ENCODE data around the gene GPR132. TPM values are rescaled to one million over a fixed set of nuclear protein-coding genes. Genes with fewer than 3 reads are reported as not detected.

Gene GPR132
- total RNA-seq, 1 donor from 2014 or later = not detected

DNA sequence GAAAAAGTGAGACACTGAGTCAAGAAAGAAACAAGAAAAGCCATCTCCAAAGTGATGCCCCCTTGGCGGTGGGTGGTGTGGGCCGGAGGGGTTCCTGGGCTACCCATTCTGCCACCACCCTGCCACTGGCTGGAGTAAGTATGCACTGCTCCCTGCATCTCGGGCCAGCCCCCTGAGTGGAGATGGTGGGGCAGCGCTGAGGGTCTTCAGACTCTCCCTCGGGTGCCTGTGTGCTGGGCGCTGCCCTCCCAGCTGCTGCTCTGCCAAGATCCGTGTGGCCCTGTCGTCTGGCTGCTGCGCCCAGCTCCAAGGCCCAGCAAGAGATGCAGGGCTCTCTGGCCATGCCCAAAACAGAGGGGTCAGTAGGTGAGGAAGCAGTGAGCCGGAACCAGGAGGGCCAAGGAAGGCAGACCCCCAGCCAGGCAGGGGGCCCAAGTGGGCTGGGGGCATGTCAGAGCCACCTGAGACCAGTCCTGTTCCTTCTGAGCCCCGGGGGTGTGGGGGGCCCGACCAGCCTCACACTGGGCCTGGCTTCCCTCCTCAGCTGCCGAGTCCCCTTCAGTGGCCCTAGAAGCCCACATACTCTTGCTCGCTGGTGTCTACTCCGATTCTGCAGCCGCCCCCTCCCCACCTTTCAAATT lies 5.2 kb downstream of the GPR132 start:
- Histone ChIP-seq H3K27me3 (no peaks in the 10 kb centered on the region), H3K27ac (no peak overlapping the region), H3K4me1 (no peaks in the 10 kb centered on the region), H3K4me3 (no peak overlapping the region), H3K36me3 (no peaks in the 10 kb centered on the region), H3K9me3 (no peaks in the 10 kb centered on the region)
- no peak for DNase-seq (ENCODE audit: low spot score in 2 of 2)
- TF ChIP-seq, protein P1, sequence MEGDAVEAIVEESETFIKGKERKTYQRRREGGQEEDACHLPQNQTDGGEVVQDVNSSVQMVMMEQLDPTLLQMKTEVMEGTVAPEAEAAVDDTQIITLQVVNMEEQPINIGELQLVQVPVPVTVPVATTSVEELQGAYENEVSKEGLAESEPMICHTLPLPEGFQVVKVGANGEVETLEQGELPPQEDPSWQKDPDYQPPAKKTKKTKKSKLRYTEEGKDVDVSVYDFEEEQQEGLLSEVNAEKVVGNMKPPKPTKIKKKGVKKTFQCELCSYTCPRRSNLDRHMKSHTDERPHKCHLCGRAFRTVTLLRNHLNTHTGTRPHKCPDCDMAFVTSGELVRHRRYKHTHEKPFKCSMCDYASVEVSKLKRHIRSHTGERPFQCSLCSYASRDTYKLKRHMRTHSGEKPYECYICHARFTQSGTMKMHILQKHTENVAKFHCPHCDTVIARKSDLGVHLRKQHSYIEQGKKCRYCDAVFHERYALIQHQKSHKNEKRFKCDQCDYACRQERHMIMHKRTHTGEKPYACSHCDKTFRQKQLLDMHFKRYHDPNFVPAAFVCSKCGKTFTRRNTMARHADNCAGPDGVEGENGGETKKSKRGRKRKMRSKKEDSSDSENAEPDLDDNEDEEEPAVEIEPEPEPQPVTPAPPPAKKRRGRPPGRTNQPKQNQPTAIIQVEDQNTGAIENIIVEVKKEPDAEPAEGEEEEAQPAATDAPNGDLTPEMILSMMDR (IDR thresholded peaks at IDR 0.05) = no peak
- intact Hi-C loops (cut with DNase I) = no loop called here

DNA sequence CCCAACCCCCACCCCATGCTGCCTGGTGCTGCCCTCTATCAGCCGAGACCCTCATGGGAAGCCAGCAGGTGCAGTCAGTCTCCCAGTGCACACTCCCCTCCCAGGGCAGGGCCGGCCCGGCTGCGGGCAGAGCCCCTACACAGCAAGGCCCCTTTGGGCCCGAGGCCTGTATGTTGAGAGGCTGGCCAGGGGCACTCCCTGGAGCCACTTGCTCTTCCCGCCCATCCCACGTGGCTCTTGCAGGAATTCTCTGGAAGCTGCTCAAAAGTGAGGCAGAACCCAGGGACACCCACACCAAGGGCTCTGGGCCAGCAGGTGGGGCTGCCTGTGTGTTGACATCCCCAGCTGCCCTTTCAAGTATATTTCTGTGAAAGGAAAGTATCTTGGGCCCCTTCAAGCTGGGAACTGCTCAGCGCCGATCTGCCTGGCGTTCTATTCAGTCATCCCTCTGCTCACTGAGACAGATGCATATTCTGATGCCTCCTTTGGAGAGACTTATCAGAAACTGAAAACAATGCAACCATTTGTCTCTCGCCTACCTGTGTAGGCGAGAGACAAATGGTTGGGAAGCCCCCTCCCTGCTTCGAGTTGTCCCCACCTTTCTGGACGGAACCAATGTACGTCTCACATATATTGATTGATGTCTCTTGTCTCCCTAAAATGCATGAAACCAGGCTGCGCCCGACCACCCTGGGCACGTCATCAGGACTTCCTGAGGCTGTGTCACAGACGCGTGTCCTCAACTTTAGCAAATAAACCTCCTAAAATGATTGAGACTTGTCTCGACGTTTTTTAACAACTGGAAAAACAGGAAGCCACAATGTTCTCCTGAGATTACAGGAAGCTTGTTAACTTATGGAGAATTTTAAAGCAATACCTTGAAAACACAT lies 6.0 kb downstream of the GPR132 start:
- Histone ChIP-seq H3K36me3 (no peaks in the 10 kb centered on the region), H3K27ac (no peak overlapping the region), H3K9me3 (no peaks in the 10 kb centered on the region), H3K27me3 (no peaks in the 10 kb centered on the region), H3K4me3 (no peak overlapping the region), H3K4me1 (no peaks in the 10 kb centered on the region)
- intact Hi-C loops (cut with DNase I) = no loop called here
- no peak for DNase-seq (ENCODE audit: low spot score in 2 of 2)
- TF ChIP-seq, protein P1 (IDR thresholded peaks at IDR 0.05) = no peak

DNA sequence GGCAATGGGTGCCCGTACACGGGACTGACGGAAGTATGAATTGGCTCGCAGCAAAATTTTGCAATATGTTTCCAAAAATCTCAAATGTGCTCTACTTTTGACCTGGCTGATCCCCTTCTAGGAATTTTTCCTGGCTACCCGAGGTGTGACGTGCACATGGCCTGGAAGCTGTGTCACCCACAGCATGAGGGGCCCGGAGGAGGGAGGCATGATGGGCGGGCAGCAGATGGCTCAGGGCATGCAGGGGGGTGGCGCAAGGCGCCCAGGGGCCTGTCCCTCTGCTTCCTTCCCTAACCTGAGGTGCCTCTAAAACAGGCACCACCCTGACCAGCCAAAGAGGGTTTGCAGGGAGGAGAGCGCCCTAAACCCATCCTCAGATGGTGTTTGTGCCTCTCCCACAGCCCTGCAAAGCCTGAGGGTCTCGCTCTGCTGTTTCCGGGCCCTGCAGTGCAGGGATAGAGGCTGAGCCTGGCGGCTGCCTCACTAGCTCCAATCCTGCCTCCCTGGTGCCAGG lies 6.7 kb downstream of the GPR132 start:
- Histone ChIP-seq H3K36me3 (no peaks in the 10 kb centered on the region), H3K27me3 (no peaks in the 10 kb centered on the region), H3K9me3 (no peaks in the 10 kb centered on the region), H3K4me3 (no peak overlapping the region), H3K27ac (no peak overlapping the region), H3K4me1 (no peaks in the 10 kb centered on the region)
- intact Hi-C loops (cut with DNase I) = no loop called here
- TF ChIP-seq, protein P1 (IDR thresholded peaks at IDR 0.05) = no peak
- DNase-seq (ENCODE audit: low spot score in 2 of 2) = no peak

DNA sequence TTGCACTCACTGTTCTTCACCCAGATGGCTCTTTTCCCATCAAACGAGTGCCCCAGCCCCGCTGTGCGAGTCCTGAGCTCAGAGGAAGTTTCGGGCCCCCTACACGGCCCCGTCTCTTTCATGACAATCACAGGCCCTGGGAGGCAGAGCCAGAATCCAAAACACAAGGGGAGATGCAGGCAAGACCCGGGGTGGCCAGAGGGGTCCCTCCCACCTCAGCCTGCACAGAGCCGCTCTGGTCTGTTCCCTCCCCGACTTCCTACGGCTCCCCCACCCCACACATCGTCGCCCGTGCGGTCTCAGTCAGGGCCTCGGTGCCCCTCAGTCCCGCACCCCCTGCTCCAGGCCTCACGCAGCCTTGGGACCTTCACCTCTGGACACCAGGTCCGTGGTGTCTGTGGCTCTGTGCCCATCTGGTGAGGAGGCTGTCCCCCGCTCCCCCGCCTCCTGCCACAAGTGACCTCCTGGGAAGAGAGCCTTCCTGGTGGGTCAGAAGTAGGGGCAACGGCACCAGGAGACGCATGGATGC lies 8.9 kb downstream of the GPR132 start:
- Histone ChIP-seq H3K9me3 (no peaks in the 10 kb centered on the region), H3K27ac (no peak overlapping the region), H3K27me3 (no peaks in the 10 kb centered on the region), H3K4me3 (no peak overlapping the region), H3K36me3 (no peaks in the 10 kb centered on the region), H3K4me1 (no peaks in the 10 kb centered on the region)
- intact Hi-C loops (cut with DNase I) = no loop called here
- no peak for DNase-seq (ENCODE audit: low spot score in 2 of 2)
- TF ChIP-seq, protein P1 (IDR thresholded peaks at IDR 0.05) = no peak

DNA sequence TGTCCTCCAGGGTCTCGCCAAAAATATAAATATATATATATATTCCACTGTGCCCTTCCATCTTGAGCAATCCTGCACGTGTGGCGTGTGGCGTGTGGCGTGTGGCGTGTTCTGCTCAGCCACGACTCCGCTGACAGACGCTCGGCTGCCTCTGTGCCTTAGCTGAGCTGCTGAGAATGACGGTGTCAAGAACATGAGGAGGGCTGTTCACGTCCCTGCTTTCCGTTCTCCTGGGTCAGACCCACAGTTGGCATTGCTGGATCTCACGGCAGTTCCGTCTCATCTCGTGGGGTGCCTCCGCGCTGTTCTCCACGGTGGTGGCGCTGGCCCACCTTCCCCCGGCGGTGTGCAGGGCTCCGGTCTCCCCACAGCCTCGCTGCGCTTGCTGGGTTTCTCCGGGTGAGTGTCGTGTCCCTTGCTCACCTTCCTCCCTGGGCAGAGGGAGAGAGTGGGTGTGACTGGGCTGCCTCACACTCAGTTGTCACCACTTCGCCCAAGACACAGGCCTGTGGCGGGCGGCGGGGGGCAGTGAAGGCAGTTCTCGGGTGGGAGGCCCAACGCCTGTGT lies 9.4 kb downstream of the GPR132 start:
- Histone ChIP-seq H3K4me3 (no peak overlapping the region), H3K27ac (no peak overlapping the region), H3K4me1 (no peaks in the 10 kb centered on the region), H3K27me3 (no peaks in the 10 kb centered on the region), H3K36me3 (no peaks in the 10 kb centered on the region), H3K9me3 (no peaks in the 10 kb centered on the region)
- TF ChIP-seq, protein P1 (IDR thresholded peaks at IDR 0.05) = no peak
- intact Hi-C loops (cut with DNase I) = no loop called here
- DNase-seq (ENCODE audit: low spot score in 2 of 2) = no peak
